Neutrophil (primary cell): ENCODE results near the gene EXOG.

Experiments
- H3K27ac ChIP-seq: fragments of 200-600 bp; sonication (generic); 2 replicates; pipeline ENCODE4 v1.5.1; 2016; ENCODE audit warnings: mild to moderate bottlenecking, moderate library complexity
- H3K27me3 ChIP-seq: fragments of 200-600 bp; sonication (generic); 2 replicates; pipeline ENCODE4 v1.6.0; 2016; ENCODE audit warnings: mild to moderate bottlenecking
- H3K36me3 ChIP-seq: fragments of 200-600 bp; sonication (generic); 2 replicates; pipeline ENCODE4 v1.5.1; 2017
- H3K4me1 ChIP-seq, 2 experiments: fragments of 200-600 bp in 1 of 2; sonication (generic) in 1 of 2; 1 replicate in 1 of 2; 2 replicates in 1 of 2; pipeline versions ENCODE4 v1.5.1 to v1.6.1; 2013 to 2016; ENCODE audit warnings: low read depth in 1 of 2, low read length in 1 of 2, mild to moderate bottlenecking in 1 of 2, moderate library complexity in 1 of 2; ENCODE audit not compliant: control insufficient read depth in 1 of 2, insufficient read depth in 1 of 2
- H3K4me3 ChIP-seq, 2 experiments: fragments of 200-600 bp in 1 of 2; sonication (generic) in 1 of 2; 1 replicate in 1 of 2; 2 replicates in 1 of 2; pipeline ENCODE4 v1.5.1; 2013 to 2016; ENCODE audit warnings: low read depth in 1 of 2, low read length in 1 of 2, mild to moderate bottlenecking in 1 of 2, moderate library complexity in 1 of 2
- H3K9me3 ChIP-seq: fragments of 200-600 bp; sonication (generic); 2 replicates; pipeline ENCODE4 v1.5.1; 2016
- TF ChIP-seq, protein P1 (sequence below): fragments of 200-600 bp; sonication (generic); IDR thresholded peaks from 2 replicates; pipeline ENCODE4 v1.5.1; 2016; ENCODE audit warnings: antibody characterized with exemption

EXOG gene, protein sequence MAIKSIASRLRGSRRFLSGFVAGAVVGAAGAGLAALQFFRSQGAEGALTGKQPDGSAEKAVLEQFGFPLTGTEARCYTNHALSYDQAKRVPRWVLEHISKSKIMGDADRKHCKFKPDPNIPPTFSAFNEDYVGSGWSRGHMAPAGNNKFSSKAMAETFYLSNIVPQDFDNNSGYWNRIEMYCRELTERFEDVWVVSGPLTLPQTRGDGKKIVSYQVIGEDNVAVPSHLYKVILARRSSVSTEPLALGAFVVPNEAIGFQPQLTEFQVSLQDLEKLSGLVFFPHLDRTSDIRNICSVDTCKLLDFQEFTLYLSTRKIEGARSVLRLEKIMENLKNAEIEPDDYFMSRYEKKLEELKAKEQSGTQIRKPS

DNA sequence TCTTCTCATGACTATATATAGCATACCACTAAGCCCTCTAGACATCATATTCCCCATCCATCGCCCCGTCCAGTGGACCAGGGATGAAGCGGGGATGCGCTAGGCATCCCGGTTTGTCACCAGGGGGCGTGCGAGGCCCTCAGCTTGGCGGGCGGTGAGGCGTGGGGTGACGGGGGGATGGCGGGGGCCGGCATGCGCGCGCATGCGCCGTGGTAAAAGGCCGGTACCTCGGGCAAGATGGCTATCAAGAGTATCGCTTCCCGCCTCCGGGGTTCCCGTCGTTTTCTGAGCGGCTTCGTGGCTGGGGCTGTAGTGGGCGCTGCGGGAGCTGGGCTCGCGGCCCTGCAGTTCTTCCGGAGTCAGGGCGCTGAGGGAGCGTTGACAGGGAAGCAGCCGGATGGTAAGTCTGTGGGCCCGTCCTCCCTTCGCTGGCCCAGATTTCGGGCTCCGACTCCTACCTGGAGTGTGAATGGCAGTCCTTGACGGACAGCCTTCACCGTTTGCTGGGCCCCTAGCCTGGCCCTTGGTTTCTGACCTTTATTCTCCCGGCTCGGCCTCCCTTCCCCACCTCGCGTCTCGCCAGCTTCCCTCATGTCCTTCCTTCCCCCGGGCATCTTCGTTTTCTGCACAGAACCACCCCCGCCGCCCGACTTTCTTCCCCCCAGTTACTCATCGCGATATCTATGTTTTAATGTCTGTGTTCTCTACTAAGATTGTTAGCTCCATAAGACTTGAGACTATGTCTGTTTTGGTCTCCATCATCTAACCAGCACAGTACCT is at the start of gene EXOG:
EXOG (plus strand) TSS at position 210 of the 780 bp plus-strand sequence; CDS start at position 238, 28 bp downstream.
- Histone ChIP-seq H3K4me1 (peaks cover 5 to 6% of the 10 kb centered on the region in 2 experiments), H3K4me3 (peak within 1 kb of the TSS; percentile 62 to 73), H3K27ac (peak within 1 kb of the TSS; percentile 35), H3K27me3 (no peaks in the 10 kb centered on the region), H3K36me3 (no peaks in the 10 kb centered on the region), H3K9me3 (no peaks in the 10 kb centered on the region)
- TF ChIP-seq, protein P1, sequence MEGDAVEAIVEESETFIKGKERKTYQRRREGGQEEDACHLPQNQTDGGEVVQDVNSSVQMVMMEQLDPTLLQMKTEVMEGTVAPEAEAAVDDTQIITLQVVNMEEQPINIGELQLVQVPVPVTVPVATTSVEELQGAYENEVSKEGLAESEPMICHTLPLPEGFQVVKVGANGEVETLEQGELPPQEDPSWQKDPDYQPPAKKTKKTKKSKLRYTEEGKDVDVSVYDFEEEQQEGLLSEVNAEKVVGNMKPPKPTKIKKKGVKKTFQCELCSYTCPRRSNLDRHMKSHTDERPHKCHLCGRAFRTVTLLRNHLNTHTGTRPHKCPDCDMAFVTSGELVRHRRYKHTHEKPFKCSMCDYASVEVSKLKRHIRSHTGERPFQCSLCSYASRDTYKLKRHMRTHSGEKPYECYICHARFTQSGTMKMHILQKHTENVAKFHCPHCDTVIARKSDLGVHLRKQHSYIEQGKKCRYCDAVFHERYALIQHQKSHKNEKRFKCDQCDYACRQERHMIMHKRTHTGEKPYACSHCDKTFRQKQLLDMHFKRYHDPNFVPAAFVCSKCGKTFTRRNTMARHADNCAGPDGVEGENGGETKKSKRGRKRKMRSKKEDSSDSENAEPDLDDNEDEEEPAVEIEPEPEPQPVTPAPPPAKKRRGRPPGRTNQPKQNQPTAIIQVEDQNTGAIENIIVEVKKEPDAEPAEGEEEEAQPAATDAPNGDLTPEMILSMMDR, result peak; percentile 65

DNA sequence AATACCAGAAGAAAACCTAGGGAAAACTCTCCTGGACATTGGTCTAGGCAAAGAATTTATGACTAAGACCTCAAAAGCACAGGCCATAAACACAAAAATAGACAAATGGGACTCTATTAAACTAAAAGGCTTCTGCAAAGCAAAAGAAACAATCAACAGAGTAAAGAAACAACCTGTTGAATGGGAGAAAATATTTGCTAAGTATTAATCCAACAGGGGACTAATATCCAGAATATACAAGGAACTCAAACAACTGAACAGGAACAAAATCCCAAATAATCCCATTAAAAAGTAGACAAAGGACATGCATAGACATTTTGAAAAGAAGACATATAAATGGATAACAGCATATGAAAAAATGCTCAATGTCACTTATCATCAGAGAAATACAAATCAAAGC is 49.3 kb upstream of the EXOG start:
- TF ChIP-seq, protein P1, result no peak
- Histone ChIP-seq H3K4me3 (no peak overlapping the region), H3K36me3 (no peaks in the 10 kb centered on the region), H3K27ac (no peak overlapping the region), H3K27me3 (peaks cover 66% of the 10 kb centered on the region), H3K4me1 (no peaks in the 10 kb centered on the region), H3K9me3 (no peaks in the 10 kb centered on the region)

DNA sequence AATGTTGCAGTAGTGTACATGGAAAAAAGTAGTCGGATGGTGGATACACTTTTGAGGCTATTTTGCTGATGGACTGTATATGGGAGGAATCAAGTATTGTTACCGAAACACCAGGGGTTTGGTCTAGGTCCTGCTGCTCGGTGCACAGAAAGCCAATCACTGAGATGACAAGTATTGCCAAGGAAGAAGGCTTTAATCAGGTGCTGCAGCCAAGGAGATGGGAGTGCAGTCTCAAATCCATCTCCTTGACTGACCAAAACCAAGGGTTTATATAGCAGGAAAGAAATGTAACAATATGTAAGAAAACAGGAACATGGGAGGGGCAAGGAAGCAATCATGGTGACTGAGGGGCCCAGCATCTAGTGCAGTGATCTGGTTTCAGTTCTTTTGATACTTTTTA is 45.3 kb upstream of the EXOG start:
- Histone ChIP-seq H3K4me3 (no peak overlapping the region), H3K27me3 (peaks cover 95% of the 10 kb centered on the region), H3K36me3 (no peaks in the 10 kb centered on the region), H3K27ac (no peak overlapping the region), H3K9me3 (no peaks in the 10 kb centered on the region), H3K4me1 (peaks cover 23 to 24% of the 10 kb centered on the region in 2 experiments)
- TF ChIP-seq, protein P1, result no peak

DNA sequence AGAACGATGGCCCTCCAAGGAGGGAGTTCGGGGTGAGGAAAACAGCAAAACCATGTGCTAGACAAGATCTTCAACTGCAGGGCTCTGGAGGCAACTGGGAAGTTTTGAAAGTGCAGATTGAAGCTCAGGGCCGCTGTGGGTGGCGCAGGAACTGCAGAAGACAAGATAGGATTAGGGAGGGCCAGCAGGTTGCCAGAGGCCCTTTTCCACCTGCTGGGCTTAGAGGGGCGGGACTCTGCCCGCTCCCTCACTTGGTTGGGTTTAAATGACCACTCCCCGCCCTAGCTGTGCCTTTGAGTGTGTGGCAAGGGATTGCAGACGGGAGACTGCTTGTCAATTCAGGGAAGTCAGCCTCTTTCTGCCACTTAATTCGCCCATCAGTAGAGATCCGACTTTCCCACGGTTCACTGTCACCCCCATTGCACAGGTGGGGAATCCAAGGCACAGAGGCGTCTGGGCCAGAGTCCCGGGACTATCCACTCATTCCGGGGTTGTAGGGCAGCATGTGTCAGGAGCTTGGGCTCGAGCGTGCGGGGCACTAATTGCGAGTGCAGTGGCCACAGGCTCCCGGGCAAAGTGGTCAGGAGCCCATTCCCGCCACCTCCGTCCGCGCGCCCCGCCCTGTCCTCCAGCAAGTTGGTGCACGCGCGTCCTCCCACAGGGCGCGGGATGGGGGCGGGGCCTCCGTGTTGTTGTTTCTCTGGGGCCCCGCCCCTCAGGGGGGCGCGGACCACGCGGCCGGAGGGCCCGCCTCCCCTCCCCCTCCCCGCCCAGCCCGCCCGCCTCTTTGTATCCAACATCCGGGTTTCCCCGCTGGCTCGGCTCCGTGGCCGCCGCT is 42.8 kb upstream of the EXOG start, which contains the start of gene ACVR2B:
ACVR2B (plus strand) TSS at position 816 of the 838 bp plus-strand sequence. CDS start 433 bp downstream, outside the sequence.
- H3K4me1 ChIP-seq, result peaks cover 24 to 25% of the 10 kb centered on the region in 2 experiments

DNA sequence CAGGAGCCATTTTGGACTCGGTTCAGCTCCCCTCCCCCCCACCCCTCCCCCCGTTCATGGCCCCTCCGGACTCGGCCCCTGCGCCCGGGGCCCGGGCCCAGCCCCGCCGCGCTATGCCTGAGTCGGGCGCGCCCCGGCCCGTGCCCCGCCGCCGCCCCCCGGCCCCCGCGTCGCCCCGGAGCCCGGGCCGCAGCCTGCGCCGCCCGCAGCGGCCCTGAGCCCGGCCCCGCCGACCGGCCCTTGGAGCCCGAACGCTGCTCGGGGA is 42.3 kb upstream of the EXOG start:
- TF ChIP-seq, protein P1, result no peak
- Histone ChIP-seq H3K27me3 (peaks cover 87% of the 10 kb centered on the region), H3K36me3 (no peaks in the 10 kb centered on the region), H3K9me3 (no peaks in the 10 kb centered on the region), H3K4me3 (peak overlapping the region; percentile 59 to 66), H3K27ac (no peak overlapping the region), H3K4me1 (peaks cover 24 to 25% of the 10 kb centered on the region in 2 experiments)

More for the DNA sequence above, 42.8 kb upstream of the EXOG start, which contains the start of gene ACVR2B:
- Histone ChIP-seq H3K9me3 (no peaks in the 10 kb centered on the region), H3K36me3 (no peaks in the 10 kb centered on the region), H3K27me3 (peaks cover 93% of the 10 kb centered on the region), H3K27ac (no peak within 1 kb of the TSS), H3K4me3 (peak within 1 kb of the TSS; percentile 59 to 66)
- TF ChIP-seq, protein P1, result no peak
